Right atrium auricular region (tissue), 2 donors: ENCODE data around the gene AFF1. TPM values are rescaled to one million over a fixed set of nuclear protein-coding genes. Genes with fewer than 3 reads are reported as not detected.
"Not testable (repeated sequence)": the region's sequence is repeated elsewhere in the genome, so short reads cannot be mapped to it uniquely, and the experiment has no call there.

ENCODE experiments used
- DNase-seq: peaks from one replicate; pipeline ENCODE4 v3.0.0-alpha.2; 2019; ENCODE audit warnings: low spot score
- H3K27ac ChIP-seq, 2 donors: fragments of 200-600 bp; sonication (generic); 1 replicate in 1 of 2; 2 replicates in 1 of 2; pipeline ENCODE4 v1.5.1; 2016 to 2019
- H3K27me3 ChIP-seq, 2 donors: fragments of 200-600 bp; sonication (generic); one replicate each; pipeline versions ENCODE4 v1.5.1 to v1.6.0; 2017 to 2019
- H3K36me3 ChIP-seq: fragments of 200-600 bp; sonication (generic); one replicate; pipeline ENCODE4 v1.5.1; 2016
- H3K4me1 ChIP-seq, 2 donors: fragments of 200-600 bp; sonication (generic); one replicate each; pipeline versions ENCODE4 v1.5.1 to v1.6.0; 2017 to 2019
- H3K4me3 ChIP-seq, 2 donors: fragments of 200-600 bp; sonication (generic); 1 replicate in 1 of 2; 2 replicates in 1 of 2; pipeline ENCODE4 v1.5.1; 2017 to 2019; ENCODE audit warnings: mild to moderate bottlenecking in 1 of 2, moderate library complexity in 1 of 2
- H3K9me3 ChIP-seq, 2 donors: fragments of 200-600 bp; sonication (generic); one replicate each; pipeline ENCODE4 v1.5.1; 2019
- total RNA-seq, 2 donors: library from RNA; depleted of rRNA; stranded (reverse); fragments of >200 nt; gene quantifications; one replicate each; pipeline ENCODE4 v1.1.0, GENCODE V29; 2016
- TF ChIP-seq, protein P1 (sequence below), 2 donors: fragments of 200-600 bp; sonication (generic); IDR thresholded peaks; one replicate each; pipeline ENCODE4 v1.5.1; 2019; ENCODE audit warnings: antibody characterized with exemption in 2 of 2

AFF1 gene
- total RNA-seq, 2 donors from 2014 or later, result 59.2 to 73.5 TPM

DNA sequence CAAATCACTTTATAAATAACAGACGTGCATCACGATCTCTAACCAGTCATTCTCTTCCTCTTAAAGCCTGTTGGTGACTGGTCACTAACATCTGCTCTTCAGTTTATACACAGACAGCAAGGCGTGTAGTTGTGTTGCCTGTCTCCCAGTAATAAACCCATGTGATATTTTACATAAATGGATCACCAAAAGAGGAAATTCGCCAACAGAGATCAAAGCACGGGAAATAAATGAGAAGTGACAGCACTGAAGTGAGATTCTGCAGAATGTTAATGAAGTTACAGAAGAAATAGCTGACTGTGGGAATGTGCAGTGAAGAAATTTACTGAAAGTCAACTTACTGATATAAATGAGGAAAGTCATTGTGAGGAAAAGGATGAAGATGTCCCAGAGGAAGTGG lies 47.0 kb downstream of the AFF1 start:
- Histone ChIP-seq H3K4me1 (peaks cover 0 to 13% of the 10 kb centered on the region in 2 donors), H3K27me3 (no peaks in the 10 kb centered on the region), H3K4me3 (no peak overlapping the region), H3K36me3 (no peaks in the 10 kb centered on the region), H3K9me3 (no peaks in the 10 kb centered on the region), H3K27ac (no peak overlapping the region)
- DNase-seq, result no peak
- TF ChIP-seq, protein P1, sequence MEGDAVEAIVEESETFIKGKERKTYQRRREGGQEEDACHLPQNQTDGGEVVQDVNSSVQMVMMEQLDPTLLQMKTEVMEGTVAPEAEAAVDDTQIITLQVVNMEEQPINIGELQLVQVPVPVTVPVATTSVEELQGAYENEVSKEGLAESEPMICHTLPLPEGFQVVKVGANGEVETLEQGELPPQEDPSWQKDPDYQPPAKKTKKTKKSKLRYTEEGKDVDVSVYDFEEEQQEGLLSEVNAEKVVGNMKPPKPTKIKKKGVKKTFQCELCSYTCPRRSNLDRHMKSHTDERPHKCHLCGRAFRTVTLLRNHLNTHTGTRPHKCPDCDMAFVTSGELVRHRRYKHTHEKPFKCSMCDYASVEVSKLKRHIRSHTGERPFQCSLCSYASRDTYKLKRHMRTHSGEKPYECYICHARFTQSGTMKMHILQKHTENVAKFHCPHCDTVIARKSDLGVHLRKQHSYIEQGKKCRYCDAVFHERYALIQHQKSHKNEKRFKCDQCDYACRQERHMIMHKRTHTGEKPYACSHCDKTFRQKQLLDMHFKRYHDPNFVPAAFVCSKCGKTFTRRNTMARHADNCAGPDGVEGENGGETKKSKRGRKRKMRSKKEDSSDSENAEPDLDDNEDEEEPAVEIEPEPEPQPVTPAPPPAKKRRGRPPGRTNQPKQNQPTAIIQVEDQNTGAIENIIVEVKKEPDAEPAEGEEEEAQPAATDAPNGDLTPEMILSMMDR (IDR thresholded peaks at IDR 0.05), result no peak

DNA sequence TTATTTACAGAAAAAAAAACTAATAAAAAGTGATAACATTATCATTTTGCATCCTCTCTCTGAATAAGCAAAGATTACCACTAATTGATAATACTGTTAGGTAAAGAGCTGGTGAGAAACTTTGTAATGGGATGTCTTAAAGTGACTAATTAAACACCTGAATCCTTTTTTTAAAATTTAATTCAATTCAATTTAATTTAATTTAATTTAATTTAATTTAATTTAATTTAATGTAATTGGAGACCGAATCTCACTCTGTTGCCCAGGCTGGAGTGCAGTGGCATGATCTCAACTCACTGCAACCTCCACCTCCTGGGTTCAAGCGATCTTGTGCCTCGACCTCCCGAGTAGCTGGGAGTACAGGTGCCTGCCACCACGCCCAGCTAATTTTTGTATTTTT lies 51.0 kb downstream of the AFF1 start:
- H3K9me3 ChIP-seq, DNase-seq, H3K27ac ChIP-seq, H3K4me1 ChIP-seq, H3K4me3 ChIP-seq, H3K27me3 ChIP-seq, H3K36me3 ChIP-seq: not testable (repeated sequence)

DNA sequence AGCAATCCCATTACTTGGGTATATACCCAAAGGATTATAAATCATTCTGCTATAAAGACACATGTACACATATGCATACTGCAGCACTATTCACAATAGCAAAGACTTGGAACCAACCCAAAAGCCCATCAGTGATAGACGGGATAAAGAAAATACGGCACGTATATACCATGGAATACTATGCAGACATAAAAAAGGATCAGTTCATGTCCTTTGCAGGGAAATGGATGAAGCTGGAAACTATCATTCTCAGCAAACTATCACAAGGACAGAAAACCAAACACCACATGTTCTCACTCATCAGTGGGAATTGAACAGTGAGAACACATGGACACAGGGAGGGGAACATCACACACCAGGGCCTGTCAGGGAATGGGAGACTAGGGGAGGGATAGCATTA lies 54.8 kb downstream of the AFF1 start:
- H3K27ac ChIP-seq, H3K4me3 ChIP-seq, H3K27me3 ChIP-seq, H3K36me3 ChIP-seq, H3K9me3 ChIP-seq, DNase-seq: not testable (repeated sequence)
- H3K4me1 ChIP-seq, result peaks cover 0 to 20% of the 10 kb centered on the region in 2 donors

DNA sequence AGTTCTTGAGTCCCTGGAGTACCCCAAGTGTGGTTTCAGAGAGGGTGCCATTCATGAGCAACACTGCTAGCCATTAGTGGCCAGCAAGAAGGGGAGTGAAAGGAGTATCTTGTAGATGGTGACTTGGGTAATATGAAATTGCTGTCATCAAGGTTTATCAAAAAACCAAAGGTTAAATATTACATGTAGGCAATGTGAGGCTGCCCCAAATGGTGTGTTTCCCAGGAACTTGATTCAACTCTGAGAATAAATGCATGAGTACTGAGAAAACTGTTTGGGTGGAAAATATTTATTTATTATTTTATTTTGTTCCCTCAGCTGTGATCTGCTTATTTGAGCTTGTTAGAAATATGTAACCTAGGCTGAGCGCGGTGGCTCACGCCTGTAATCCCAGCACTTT lies 55.7 kb downstream of the AFF1 start:
- no peak overlapping the region for H3K27ac ChIP-seq
- DNase-seq, result no peak
- no peak overlapping the region for H3K4me3 ChIP-seq
- no peaks in the 10 kb centered on the region for H3K9me3 ChIP-seq
- TF ChIP-seq, protein P1 (IDR thresholded peaks at IDR 0.05), result no peak
- no peaks in the 10 kb centered on the region for H3K27me3 ChIP-seq
- H3K36me3 ChIP-seq, result no peaks in the 10 kb centered on the region
- peaks cover 0 to 23% of the 10 kb centered on the region in 2 donors for H3K4me1 ChIP-seq

DNA sequence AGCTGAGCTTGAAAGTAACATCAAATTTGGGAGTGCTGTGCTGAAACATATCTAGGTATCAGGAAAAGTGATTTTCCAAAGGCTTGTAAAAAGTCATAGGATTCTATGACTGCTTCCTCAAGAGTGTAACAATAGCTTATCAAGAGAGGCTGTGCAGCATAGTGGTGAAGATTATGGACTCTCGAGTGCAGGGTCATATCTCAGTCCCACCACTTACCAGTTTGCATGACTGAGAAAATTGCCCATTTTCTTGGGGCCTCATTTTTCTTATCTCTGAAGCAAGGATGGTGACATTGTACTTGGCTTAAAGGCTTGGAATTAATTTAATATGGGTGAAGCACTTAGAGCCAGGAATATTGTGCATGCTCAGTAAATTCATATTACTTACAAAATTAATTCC lies 57.2 kb downstream of the AFF1 start:
- H3K36me3 ChIP-seq, result no peaks in the 10 kb centered on the region
- TF ChIP-seq, protein P1 (IDR thresholded peaks at IDR 0.05), result no peak
- no peaks in the 10 kb centered on the region for H3K9me3 ChIP-seq
- peaks cover 0 to 23% of the 10 kb centered on the region in 2 donors for H3K4me1 ChIP-seq
- no peak overlapping the region for H3K4me3 ChIP-seq
- H3K27me3 ChIP-seq, result no peaks in the 10 kb centered on the region
- no peak for DNase-seq
- no peak overlapping the region for H3K27ac ChIP-seq

DNA sequence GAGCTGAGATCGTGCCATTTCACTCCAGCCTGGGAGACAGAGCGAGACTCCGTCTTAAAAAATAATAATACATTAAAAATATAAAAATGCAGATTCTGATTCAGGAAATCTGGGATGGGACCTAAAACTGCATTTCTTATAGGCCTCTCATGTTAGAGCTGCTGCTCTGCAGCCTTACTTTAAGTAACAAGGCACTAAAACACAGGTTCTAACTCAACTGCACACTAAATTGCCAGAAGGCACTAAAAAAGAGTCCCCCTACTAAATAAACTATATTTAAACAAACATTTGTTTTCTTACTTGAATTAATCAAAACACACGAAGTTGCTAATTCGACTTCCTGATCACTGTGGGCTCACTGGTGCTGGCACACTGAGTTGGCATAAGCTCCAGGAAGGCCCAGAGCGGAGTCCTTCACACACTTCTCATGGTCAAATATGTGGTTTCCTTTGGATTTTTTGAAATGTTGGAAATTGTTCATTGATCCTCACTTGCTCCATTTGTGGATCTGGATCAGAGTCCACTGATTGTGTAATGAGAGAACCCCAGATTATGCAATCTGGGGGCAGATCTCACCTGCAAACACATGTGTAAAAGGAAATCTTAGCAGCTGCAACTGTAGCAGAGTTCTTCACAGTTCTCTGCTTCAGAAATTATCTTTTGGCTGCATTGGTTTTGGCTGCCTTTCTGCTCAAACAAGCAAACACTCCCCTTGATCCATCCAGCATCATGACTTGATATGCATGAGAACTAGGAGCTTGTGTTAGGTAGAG lies 59.3 kb downstream of the AFF1 start:
- TF ChIP-seq, protein P1 (IDR thresholded peaks at IDR 0.05), result no peak
- H3K4me3 ChIP-seq, result no peak overlapping the region
- H3K27ac ChIP-seq, result no peak overlapping the region
- H3K27me3 ChIP-seq, result no peaks in the 10 kb centered on the region
- H3K9me3 ChIP-seq, result no peaks in the 10 kb centered on the region
- DNase-seq, result no peak
- no peaks in the 10 kb centered on the region for H3K36me3 ChIP-seq
- peaks cover 0 to 23% of the 10 kb centered on the region in 2 donors for H3K4me1 ChIP-seq

DNA sequence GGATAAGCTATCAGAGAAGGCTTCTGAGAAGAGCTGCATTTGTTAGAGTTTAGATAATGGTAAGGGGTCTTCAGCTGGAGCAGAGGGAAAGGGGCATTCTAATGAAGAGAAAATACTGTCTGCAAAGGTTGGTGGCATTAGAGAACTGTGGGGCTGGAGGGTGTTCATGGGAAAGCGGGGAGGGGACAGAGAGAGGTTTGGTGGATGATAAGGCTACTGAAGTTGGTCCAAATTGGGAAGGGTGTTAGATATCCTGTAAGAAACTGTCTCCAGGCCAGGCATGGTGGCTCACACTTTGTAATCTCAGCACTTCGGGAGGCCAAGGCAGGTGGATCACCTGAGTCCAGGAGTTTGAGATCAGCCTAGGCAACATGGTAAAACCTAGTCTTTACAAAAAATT lies 59.9 kb downstream of the AFF1 start:
- no peak overlapping the region for H3K4me3 ChIP-seq
- no peaks in the 10 kb centered on the region for H3K9me3 ChIP-seq
- H3K27me3 ChIP-seq, result no peaks in the 10 kb centered on the region
- peaks cover 0 to 25% of the 10 kb centered on the region in 2 donors for H3K4me1 ChIP-seq
- no peaks in the 10 kb centered on the region for H3K36me3 ChIP-seq
- DNase-seq, result no peak
- no peak overlapping the region for H3K27ac ChIP-seq
- TF ChIP-seq, protein P1 (IDR thresholded peaks at IDR 0.05), result no peak

DNA sequence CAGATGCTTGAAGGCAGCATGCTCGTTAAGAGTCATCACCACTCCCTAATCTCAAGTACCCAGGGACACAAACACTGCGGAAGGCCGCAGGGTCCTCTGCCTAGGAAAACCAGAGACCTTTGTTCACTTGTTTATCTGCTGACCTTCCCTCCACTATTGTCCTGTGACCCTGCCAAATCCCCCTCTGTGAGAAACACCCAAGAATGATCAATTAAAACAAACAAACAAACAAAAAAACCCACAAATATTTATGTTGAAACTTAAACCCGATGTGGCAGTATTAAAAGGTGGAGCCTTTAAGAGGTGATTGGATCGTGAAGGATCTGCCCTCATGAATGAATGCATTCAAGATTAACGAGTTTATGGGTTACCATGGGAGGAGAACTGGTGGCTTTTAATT lies 61.7 kb downstream of the AFF1 start:
- not testable (repeated sequence) for DNase-seq

More for the DNA sequence above, 61.7 kb downstream of the AFF1 start:
- not testable (repeated sequence) for H3K36me3 ChIP-seq, H3K27me3 ChIP-seq, H3K4me3 ChIP-seq, H3K9me3 ChIP-seq, H3K27ac ChIP-seq
- peaks cover 0 to 34% of the 10 kb centered on the region in 2 donors for H3K4me1 ChIP-seq
